HG02970 (cell line): ENCODE results near the gene MANF.
A peak's percentile ranks its signal among the peaks of the same experiment; 100 is the strongest.
"Not testable (repeated sequence)": the region's sequence is repeated elsewhere in the genome, so short reads cannot be mapped to it uniquely, and the experiment has no call there.

Experiments used
- ATAC-seq: cut with Tn5 transposase; IDR thresholded peaks from one replicate; pipeline ENCODE4 v1.9.1; 2021; ENCODE audit warnings: mild to moderate bottlenecking, moderate library complexity, moderate number of reproducible peaks; ENCODE audit not compliant: unreplicated experiment, low FRiP score

Gene MANF

DNA sequence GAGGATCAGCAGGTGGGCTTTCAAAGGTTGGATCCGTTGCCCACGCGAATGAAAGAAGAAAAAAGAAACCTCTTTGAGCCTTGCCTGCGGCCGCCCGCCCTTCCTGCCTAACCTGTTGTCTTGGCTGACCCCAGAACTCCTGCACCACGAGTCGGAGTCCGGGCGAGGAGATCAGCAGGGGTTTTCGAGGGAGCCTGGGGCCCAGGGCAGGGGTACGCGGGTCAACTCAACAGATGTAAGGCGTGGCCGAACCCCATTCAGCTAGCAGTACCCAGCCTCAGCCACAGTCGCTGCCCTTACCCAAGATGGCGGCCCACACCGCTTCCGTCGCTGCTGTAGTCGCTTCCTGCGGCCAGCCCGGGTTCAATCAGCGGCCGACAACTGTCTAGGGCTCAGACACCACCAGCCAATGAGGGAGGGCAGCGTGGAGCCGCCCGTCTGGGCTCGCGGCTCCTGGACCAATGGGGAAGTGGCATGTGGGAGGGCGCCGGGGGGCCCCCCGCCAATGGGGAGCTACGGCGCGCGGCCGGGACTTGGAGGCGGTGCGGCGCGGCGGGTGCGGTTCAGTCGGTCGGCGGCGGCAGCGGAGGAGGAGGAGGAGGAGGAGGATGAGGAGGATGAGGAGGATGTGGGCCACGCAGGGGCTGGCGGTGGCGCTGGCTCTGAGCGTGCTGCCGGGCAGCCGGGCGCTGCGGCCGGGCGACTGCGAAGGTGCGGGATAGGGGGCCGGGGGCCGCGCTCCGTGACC is at the start of gene MANF:
Gene MANF (plus strand): TSS at position 566 of the 748 bp plus-strand sequence. CDS start 52 bp downstream, at position 618.
- peak; percentile 93 for ATAC-seq

DNA sequence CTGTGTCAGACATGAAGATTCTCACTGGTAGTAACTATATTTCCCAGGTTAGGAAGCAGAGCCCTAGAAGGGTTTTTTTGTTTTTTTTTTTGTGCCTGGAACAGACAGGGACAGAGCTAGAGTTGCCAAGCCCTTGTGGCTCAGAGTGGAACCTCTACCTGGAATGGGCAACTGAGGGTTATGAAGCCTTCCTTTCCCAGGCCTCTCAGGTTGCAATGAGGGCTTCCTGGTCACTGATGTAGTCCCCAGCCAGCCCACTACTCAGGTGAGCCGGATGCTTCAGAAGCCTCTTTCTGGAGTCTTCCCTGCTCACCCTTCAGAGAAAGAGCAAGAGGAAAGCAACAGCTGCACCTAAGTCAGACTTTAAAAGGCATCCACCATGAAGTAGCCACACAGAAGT is 48.8 kb upstream of the MANF start:
- ATAC-seq = no peak

DNA sequence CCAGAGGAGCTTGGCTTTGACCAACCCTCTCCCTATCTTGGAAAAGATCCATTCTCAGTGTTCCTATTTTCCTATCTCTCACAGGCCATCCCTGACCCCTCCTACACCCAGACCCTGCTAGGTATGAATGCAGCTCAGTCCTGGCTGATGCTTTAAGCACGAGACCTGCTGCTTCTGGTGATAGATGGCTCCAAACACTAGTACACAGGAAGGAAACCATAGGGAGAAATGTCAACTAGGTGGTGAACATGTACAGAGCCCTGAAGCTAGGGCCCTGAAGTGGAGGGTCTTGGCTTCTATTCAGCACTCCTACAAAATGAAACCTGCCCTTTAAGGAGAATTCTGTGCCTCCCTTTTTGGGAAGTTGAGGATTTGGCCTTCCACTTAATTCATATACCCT is 47.4 kb upstream of the MANF start:
- ATAC-seq = no peak

DNA sequence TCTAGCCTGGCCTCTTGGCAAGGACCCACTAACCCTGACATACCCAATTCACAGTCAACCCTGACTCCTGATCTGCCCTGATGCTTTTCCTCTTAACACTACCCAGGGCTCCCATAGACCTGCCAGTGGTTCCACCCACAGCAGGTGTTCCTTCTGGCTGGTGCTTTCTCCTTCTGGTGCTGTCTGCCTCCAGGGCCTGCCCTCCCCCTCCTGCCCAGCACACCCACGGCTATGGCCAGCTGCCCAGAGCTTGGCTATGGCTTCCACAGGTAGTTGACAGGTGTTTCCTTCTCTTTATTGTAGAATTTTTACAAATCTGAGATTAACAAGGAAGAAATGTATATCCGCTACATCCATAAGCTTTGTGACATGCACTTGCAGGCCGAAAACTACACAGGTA is 46.5 kb upstream of the MANF start:
- no peak for ATAC-seq

DNA sequence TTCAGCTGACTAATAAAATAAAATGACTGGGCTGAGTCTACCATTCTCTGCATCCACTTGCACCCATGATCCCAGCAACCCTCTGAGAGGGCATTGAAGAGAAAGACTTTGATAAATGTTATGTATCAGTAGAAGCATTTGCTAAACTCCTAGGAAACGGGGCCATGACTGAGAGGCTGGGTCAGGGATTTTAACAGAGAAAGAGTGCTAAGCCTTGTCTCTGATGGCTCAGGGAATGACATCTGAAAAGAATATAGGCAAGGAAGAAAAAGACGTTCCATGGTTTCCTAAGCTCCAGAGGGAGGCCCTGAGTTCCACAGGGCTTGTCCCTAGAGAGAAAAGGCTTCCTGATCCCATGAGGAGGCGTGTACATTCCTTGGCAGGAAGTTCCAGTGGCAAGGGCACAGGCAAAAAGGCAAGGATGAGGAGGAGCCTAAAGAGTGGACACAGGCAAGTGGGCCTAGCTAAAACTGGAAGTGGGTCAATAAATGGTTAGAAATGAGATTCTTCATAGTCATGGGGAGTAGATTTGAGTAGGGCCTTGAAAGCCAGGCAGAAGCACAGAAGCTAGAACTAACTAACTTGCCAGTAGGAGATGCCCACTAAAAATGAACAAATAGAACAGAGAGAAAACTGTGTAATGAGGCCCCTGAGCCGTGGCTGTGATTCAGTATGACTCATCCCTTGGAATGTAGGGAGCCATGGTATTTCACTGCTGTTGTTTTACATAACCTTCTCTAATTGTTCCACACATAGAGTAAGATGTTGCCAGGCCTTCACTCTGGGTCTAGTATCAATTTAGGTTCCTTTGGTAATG is 44.9 kb upstream of the MANF start:
- no peak for ATAC-seq

DNA sequence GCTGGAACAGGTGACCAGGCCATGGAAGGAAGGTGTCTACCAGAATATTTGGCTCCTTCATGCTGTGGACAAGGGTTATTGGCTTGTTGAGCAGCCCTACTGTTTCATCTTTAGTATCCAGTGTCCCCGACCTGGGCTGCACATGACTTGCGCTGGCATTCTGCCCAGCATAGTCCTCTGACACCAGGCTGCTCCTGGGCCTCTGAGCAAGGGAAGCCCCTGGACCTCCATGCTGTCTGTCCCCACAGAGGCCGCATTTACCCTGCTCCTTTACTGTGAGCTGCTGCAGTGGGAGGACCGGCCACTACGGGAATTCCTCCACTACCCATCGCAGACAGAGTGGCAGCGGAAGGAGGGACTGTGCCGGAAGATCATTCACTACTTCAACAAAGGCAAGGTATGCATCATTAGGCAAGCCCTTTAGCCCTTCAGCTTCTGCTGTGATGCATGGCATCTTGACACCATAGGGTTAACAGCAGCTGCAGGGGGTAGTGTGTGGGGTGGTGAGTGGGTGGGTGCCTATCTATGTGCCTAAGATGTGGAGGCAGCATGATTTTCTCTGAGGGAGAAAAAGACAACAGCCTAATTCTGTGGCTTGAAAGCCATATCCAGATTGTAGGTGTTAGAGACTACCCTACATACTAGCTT is 44.0 kb upstream of the MANF start:
- ATAC-seq = no peak

DNA sequence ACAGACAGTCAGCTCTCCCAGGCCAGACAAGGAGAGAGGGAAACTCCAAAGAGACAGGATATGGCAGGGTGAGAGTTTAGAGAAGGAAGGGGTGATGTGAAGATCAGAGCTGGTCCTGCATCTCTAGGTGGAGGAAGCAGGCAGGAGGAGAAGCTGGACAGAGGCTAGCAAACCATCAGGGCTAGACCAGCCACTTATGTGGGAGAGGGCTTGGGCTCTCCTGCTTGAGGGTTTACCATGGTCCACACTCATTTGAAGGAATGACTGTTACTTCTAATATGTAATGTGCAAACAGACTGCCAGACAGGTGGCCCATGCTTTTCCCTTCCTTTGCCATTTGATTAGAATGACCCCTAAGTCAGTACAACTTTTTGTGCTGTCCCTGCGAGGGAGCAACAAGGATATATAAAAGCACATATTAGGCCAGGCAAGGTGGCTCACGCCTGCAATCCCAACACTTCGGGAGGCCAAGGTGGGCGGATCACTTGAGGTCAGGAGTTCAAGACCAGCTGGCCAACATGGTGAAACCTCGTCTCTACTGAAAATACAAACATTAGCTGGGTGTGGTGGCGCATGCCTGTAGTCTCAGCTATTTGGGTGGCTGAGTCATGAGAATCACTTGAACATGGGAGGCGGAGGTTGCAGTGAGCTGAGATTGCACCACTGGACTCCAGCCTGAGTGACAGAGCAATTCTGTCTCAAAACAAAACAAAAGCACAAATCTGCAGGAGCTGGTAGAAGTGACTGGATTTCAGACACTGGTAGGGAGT is 41.0 kb upstream of the MANF start:
- no peak for ATAC-seq

DNA sequence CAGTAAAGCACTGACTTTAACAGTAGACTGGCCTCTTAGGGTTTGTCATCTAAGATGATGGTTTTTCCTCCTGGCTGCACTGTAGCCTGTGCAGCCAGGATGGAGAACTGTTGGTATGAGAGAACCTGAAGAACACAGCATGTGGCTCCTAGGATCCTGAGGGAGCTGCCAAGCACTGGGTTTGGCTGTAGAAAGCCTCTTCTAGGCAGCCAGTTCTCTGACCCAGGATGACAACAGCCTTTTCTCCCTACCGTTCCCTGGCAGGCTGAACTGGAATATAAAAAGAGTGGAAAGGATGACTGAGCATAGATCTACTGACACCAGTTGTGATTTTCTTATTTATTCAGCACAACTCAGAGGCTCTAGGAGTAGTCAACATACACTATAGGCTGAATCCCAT is 34.3 kb upstream of the MANF start:
- ATAC-seq = no peak

DNA sequence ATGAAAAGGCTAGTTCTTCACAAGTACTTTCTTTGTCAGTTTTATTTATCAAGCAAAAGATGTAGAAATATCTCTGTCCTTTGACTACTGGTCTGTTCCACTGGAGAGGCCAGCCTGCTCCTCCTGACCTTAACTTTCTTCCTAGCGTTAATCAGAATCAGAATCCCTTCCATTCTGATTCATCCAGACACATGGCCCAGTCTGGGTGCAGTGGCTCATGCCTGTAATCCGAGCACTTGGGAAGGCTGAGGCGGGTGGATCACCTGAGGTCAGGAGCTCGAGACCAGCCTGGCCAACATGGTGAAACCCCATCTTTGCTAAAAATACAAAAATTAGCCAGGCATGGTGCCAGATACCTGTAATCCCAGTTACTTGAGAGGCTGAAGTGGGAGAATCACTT is 32.0 kb upstream of the MANF start:
- ATAC-seq = no peak

DNA sequence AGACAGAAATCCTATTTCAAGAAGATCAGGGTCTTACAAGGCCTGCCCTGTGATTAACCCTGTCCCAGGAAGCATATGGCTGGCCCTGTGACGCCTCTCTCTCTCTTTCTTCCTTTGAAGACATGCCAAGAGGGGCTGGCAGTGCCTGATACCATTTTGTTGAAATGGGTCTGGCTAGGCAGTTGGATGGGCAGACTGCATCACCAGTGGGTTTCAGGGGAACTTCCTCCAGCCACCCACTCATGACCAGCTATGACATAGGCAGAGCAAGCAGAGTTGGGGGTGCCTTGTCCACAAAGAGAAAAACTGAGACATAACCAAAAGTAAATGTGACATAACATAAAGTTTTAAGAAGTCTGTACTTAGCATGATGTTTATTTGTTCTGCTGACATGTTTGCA is 31.4 kb upstream of the MANF start:
- no peak for ATAC-seq

DNA sequence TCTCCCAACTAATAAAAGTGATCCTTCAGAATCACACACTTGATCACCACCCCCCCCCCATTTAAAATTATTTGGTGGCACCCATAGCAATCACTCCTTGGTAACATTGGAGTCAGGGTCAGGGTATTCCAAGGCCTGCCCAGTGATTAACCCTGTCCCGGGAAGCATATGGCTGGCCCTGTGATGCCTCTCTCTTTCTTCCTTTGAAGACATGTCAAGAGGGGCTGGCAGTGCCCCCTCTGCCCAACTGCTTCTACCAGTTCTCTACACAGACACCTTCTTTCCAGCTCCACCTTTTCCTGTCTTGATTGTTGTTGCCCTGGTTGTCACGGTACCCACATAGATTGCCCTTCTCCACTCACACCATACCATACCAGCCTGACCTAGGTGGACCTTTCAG is 30.9 kb upstream of the MANF start:
- ATAC-seq = no peak

DNA sequence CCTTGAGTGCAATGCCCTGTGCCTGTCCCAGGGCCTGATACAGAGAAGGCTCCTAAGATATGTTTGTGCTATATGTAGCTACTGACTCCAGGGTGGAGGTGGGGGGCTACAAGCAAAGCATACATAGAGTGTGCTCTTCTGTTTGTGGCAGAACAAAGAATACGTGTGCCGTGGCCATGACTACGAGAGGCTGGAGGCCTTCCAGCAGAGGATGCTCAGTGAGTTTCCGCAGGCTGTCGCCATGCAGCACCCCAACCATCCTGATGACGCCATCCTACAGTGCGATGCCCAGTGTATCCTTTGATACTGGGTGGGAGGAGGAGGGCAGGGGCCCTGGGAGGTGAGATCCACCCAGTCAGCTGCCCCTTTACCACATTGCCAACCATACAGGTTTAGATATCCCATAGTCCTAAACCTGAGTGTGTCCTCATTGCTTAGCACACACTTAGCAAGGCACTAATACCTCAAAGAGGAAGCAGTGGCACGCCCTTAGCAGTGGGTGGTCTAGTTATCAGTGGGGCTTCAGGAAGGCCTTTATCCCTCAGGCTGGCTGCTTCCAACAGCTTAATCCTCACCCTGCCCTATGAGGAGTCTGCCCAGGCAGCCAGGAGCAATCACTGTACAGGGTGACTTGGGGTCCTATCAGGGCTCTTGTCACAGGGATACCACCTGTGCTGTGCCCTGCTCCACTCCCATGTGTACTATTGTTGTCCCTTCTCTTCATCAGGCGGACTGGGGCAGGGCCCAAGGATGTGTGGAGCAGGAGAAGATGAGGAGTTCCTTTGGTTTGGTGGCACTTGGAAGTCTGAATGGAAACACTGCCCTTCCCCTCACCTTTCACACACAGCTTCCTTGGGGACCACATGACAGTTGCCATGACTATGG is 30.1 kb upstream of the MANF start:
- ATAC-seq = no peak

DNA sequence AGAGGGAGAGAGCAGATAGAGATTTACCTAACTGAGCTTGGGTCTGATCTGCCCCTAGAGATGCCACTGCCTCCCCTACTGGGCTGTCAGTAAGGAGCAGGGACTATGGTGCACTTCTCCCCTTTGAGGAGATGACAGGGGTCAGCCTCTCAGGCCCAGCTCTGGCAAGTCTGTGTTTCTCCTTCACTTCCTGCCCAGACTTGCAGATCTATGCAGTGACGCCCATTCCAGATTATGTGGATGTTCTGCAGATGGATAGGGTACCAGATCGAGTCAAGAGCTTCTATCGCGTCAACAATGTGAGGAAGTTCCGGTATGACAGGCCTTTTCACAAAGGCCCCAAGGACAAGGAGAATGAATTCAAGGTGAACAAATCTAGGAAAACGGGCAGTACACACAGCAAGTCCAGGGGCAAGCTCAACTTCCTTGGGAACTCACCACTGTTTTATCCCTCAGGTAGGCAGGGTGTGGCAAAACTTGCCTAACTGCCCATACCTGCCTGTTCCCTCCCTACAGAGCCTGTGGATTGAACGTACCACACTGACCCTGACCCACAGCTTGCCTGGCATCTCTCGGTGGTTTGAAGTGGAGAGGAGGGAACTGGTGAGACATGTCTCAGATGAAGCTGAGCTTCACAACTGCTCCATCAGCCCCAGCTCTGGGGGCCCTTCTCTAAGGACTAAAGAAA is 29.1 kb upstream of the MANF start:
- no peak for ATAC-seq

DNA sequence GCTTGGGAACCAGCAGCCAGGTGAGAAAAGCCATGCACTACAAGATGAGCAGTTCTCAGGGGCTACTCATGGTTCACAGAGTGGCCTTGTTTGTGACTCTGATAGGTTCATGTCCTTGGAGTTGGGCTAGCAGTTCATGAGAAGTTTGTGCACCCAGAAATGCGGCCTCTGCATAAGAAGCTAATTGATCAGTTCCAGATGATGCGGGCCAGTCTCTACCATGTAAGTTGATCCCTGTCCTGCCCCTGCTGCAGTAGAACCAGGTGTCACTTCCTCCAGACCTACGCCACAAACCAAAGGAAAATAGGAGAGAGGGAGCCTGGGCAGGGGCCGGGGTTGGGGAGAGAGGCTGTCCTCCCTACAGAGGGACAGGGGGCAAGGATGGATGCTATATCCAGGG is 27.2 kb upstream of the MANF start:
- ATAC-seq = no peak

DNA sequence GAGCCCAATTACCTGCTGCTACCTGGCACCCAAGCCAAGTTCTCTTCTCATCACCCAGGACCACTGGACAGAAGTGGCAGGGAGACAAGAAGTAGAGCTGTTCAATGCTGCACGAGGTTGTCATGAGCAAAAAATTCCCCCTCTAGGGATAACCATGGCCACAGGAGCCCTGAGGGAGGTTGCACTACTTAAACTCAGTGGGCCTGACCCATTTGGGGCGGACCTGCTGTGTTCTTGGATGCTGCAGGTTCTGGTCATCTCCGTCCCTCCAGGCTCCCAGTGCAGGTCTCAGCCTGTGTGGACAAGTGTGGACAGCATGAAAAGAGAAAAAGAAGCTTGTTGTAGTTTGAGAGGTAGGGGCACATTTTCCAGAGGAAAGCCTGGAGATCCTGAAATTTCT is 26.1 kb upstream of the MANF start:
- no peak for ATAC-seq

DNA sequence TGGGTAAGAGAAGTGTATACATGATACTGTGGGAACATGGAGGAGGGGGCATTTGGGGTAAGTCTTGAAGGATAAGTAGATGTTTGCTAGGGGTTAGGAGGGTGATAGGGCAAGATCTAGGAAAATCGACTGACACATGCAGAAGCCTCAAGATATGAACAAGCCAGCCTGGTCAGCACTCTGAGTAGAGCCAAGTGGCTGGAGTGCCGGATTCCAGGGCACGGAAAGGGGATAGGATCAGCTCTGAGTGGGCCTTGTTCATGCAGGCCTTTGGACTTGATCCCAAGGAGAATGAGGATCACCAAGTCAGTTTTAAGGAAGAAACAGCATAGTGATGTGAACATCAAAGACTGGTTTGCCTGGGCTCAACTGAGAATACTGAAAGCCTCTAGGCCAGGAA is 24.3 kb upstream of the MANF start:
- no peak for ATAC-seq

DNA sequence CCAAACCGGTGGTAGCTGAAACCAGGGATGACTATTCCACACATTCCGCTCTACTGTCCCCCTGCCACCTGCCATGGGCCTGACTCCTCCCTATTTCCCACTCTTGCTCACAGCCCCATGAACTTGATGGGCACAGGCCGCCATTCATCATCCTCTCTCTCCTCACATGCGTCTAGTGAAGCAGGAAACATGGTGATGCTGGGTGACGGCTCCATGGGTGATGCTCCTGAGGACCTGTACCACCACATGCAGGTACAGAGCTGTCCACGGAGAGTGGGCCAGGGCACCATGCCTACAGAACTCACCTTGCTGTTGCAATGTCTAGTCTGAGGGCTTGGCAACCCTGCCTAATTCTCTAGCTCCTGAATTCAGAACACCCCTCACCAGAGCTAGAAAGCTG is 23.3 kb upstream of the MANF start:
- no peak for ATAC-seq

DNA sequence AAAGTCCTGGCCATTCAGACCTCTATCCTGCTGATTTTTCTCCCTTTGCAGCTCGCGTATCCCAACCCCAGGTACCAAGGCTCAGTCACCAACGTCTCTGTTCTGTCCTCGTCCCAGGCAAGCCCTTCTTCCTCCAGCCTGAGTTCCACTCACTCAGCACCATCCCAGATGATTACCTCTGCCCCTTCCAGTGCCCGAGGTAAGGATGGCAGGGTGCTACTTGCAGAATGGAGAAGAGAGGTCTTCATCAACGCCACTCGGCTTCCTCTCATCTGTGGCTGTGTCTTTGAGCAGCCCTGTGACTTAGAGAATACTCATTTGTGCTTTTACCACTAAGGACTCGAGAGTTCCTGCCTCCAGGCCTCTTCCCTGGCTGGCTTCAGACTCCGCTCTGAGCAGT is 22.6 kb upstream of the MANF start:
- no peak for ATAC-seq

DNA sequence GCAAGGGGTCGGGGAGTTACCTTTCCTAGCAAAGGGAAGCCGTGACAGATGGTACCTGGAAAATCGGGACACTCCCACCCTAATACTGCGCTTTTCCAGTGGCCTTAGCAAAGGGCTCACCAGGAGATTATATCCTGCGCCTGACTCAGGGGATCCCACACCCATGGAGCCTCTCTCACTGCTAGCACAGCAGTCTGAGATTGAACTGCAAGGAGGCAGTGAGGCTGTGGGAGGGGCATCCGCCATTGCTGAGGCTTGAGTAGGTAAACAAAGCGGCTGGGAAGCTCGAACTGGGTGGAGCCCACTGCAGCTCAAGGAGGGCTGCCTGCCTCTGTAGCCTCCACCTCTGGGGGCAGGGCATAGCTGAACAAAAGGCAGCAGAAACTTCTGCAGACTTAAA is 16.8 kb upstream of the MANF start:
- not testable (repeated sequence) for ATAC-seq
